H9 (cell line): Measurements from ENCODE around the gene FASTK. TPM values are rescaled to one million over a fixed set of nuclear protein-coding genes. Genes with fewer than 3 reads are reported as not detected.

Source experiments
- DNase-seq: peaks from one replicate; pipeline ENCODE4 v3.0.0-alpha.2; 2017
- H2AFZ ChIP-seq: one replicate; pipeline ENCODE4 v1.6.1; 2013; ENCODE audit warnings: mild to moderate bottlenecking, low read length, control low read depth, moderate library complexity
- H2AK5ac ChIP-seq: 2 replicates; pipeline ENCODE4 v1.6.1; 2013; ENCODE audit warnings: low read length, control low read depth, mixed read lengths; ENCODE audit not compliant: insufficient read length
- H2BK120ac ChIP-seq: one replicate; pipeline ENCODE4 v1.6.1; 2013; ENCODE audit warnings: low read depth, mild to moderate bottlenecking, low read length, control low read depth, inconsistent platforms; ENCODE audit not compliant: poor library complexity, severe bottlenecking
- H2BK12ac ChIP-seq: 2 replicates; pipeline ENCODE4 v1.6.1; 2013; ENCODE audit warnings: low read length, control low read depth, mixed read lengths, low read depth; ENCODE audit not compliant: insufficient read length
- H2BK15ac ChIP-seq: 2 replicates; pipeline ENCODE4 v1.6.1; 2013; ENCODE audit warnings: low read depth, low read length, control low read depth
- H2BK20ac ChIP-seq: one replicate; pipeline ENCODE4 v1.6.1; 2013; ENCODE audit warnings: low read depth, mild to moderate bottlenecking, low read length, control low read depth, inconsistent platforms; ENCODE audit not compliant: poor library complexity, severe bottlenecking
- H2BK5ac ChIP-seq: 2 replicates; pipeline ENCODE4 v1.6.1; 2013; ENCODE audit warnings: low read length, control low read depth, mixed read lengths; ENCODE audit not compliant: insufficient read length
- H3K14ac ChIP-seq: 2 replicates; pipeline ENCODE4 v1.6.1; 2013; ENCODE audit warnings: low read length, control low read depth; ENCODE audit not compliant: insufficient read depth
- H3K18ac ChIP-seq: 2 replicates; pipeline ENCODE4 v1.6.1; 2013; ENCODE audit warnings: low read depth, mild to moderate bottlenecking, mixed read lengths, low read length, control low read depth; ENCODE audit not compliant: insufficient read length
- H3K23ac ChIP-seq: 2 replicates; pipeline ENCODE4 v1.6.1; 2013; ENCODE audit warnings: low read length, control low read depth, mixed read lengths, low read depth; ENCODE audit not compliant: insufficient read length
- H3K23me2 ChIP-seq: 2 replicates; pipeline ENCODE4 v1.6.1; 2013; ENCODE audit warnings: low read depth, mild to moderate bottlenecking, mixed read lengths, low read length, control low read depth; ENCODE audit not compliant: insufficient read length, poor library complexity, severe bottlenecking
- H3K27ac ChIP-seq: 2 replicates; pipeline ENCODE4 v1.5.1; 2013; ENCODE audit warnings: low read length, control low read depth, mixed read lengths, low read depth; ENCODE audit not compliant: insufficient read length
- H3K27me3 ChIP-seq: 2 replicates; pipeline ENCODE4 v1.6.1; 2013; ENCODE audit warnings: low read length, control low read depth, inconsistent platforms; ENCODE audit not compliant: insufficient read depth
- H3K4ac ChIP-seq: 2 replicates; pipeline ENCODE4 v1.6.1; 2013; ENCODE audit warnings: low read depth, mild to moderate bottlenecking, control low read depth, inconsistent platforms, low read length, moderate library complexity
- H3K4me1 ChIP-seq: 2 replicates; pipeline ENCODE4 v1.6.1; 2013; ENCODE audit warnings: low read length, control low read depth, inconsistent platforms; ENCODE audit not compliant: insufficient read depth
- H3K4me2 ChIP-seq: 2 replicates; pipeline ENCODE4 v1.6.1; 2013; ENCODE audit warnings: low read length, control low read depth, mixed read lengths; ENCODE audit not compliant: insufficient read length, insufficient read depth
- H3K56ac ChIP-seq: 2 replicates; pipeline ENCODE4 v1.6.1; 2013; ENCODE audit warnings: low read depth, mild to moderate bottlenecking, mixed read lengths, low read length, control low read depth; ENCODE audit not compliant: insufficient read length
- H3K79me1 ChIP-seq: 2 replicates; pipeline ENCODE4 v1.6.1; 2013; ENCODE audit warnings: low read depth, mild to moderate bottlenecking, moderate library complexity, low read length, control low read depth, inconsistent platforms; ENCODE audit not compliant: insufficient read depth, poor library complexity, severe bottlenecking
- H3K79me2 ChIP-seq: 2 replicates; pipeline ENCODE4 v1.6.1; 2013; ENCODE audit warnings: low read length, control low read depth, inconsistent platforms; ENCODE audit not compliant: insufficient read depth
- H3K9ac ChIP-seq: 2 replicates; pipeline ENCODE4 v1.6.1; 2013; ENCODE audit warnings: low read length, control low read depth, mixed read lengths; ENCODE audit not compliant: insufficient read length; ENCODE audit errors: extremely low read depth
- H3K9me3 ChIP-seq: one replicate; pipeline ENCODE4 v1.6.1; 2013; ENCODE audit warnings: low read depth, low read length, inconsistent platforms; ENCODE audit not compliant: control insufficient read depth
- H3T11ph ChIP-seq: one replicate; pipeline ENCODE4 v1.6.1; 2013; ENCODE audit warnings: mild to moderate bottlenecking, low read length, control low read depth, inconsistent platforms
- H4K20me1 ChIP-seq: one replicate; pipeline ENCODE4 v1.6.1; 2013; ENCODE audit not compliant: control insufficient read depth, insufficient read length, insufficient read depth
- H4K5ac ChIP-seq: 2 replicates; pipeline ENCODE4 v1.6.1; 2013; ENCODE audit warnings: low read depth, mild to moderate bottlenecking, mixed read lengths, low read length, control low read depth; ENCODE audit not compliant: insufficient read length
- H4K8ac ChIP-seq: replicated peaks from 2 replicates; pipeline ENCODE4 v1.6.1; 2013; ENCODE audit warnings: low read length, control low read depth, mixed read lengths, low read depth; ENCODE audit not compliant: insufficient read length
- H4K91ac ChIP-seq: 2 replicates; pipeline ENCODE4 v1.6.1; 2013; ENCODE audit warnings: low read depth, mild to moderate bottlenecking, moderate library complexity, mixed read lengths, low read length, control low read depth; ENCODE audit not compliant: insufficient read length
- H3K27ac Mint-ChIP-seq, 3 experiments: 2 replicates in 2 of 3; 3 replicates in 1 of 3; pipeline ENCODE4 v1.8.0; 2020 to 2021; ENCODE audit warnings: mixed read lengths in 3 of 3, mild to moderate bottlenecking in 1 of 3, moderate library complexity in 1 of 3
- H3K27me3 Mint-ChIP-seq: 2 replicates; pipeline ENCODE4 v1.8.0; 2021; ENCODE audit warnings: low read depth, mild to moderate bottlenecking, moderate library complexity, mixed read lengths
- H3K36me3 Mint-ChIP-seq, 3 experiments: 2 replicates in 2 of 3; 3 replicates in 1 of 3; pipeline ENCODE4 v1.8.0; 2020 to 2021; ENCODE audit warnings: low read depth in 3 of 3, mixed read lengths in 3 of 3; ENCODE audit not compliant: insufficient read depth in 1 of 3
- H3K4me1 Mint-ChIP-seq, 2 experiments: 2 replicates each; pipeline ENCODE4 v1.8.0; 2020; ENCODE audit warnings: mixed read lengths in 2 of 2
- H3K4me3 Mint-ChIP-seq, 2 experiments: 2 replicates in 1 of 2; 3 replicates in 1 of 2; pipeline ENCODE4 v1.8.0; 2020 to 2021; ENCODE audit warnings: mild to moderate bottlenecking in 2 of 2, mixed read lengths in 2 of 2, moderate library complexity in 1 of 2
- H3K9me3 Mint-ChIP-seq, 2 experiments: 2 replicates in 1 of 2; 3 replicates in 1 of 2; pipeline ENCODE4 v1.8.0; 2020; ENCODE audit warnings: mild to moderate bottlenecking in 2 of 2, mixed read lengths in 2 of 2, moderate library complexity in 1 of 2
- WGBS: extraction: QIAGEN DNeasy Blood & Tissue Kit; methylation state at CpG from one replicate; pipeline ENCODE4 v1.1.7; 2013; ENCODE audit warnings: missing lambda C conversion rate, low lambda C conversion rate, mixed read lengths; ENCODE audit not compliant: insufficient read length; ENCODE audit errors: extremely low coverage; 5-methylcytosine and 5-hydroxymethylcytosine counted together
- total RNA-seq: library from RNA; stranded (reverse); gene quantifications from 2 replicates; pipeline ENCODE4 v1.2.1, GENCODE V29; 2021
- TF ChIP-seq, protein P1 (sequence below): fragments of 200-600 bp; sonication (generic); conservative IDR thresholded peaks from 3 replicates; pipeline ENCODE4 v1.8.0; 2021; ENCODE audit warnings: antibody characterized with exemption, mild to moderate bottlenecking

The FASTK gene
- total RNA-seq, 1 experiment from 2014 or later = 57.8 TPM

DNA sequence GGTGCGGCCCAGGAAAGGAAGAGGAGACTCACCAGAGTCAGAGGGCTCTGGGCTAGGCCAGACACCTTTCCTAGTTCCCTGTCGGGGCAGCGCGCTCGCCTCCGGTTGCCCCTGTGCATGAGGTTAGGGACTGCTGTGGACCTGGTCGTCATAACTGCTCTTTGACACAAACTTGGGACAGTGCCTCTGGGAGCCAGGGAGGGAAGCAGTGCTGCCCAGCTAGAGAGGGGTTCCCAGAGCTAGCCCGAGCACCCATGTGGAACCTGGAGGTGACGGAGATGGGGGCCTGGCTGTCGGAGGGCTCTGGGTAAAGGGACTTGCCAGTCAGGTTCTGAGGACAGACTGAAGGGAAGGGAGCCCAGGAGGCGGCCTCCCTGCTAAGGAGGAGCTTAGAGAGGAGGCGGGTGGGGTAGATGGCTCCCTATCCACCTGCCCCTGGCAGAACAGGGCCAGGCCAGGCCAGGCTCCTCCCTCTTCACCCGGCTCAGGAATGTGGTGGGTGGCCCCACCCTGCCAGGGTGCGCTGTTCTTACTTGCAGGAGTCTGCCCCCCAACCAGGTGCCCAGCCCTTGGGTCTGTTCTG is 35.3 kb upstream of the FASTK start:
- Histone ChIP-seq H3K56ac (no peak overlapping the region), H3K9ac (no peak overlapping the region), H2BK120ac (no peak overlapping the region), H2AFZ (no peak overlapping the region), H3K4ac (no peak overlapping the region), H3K4me2 (no peak overlapping the region), H4K91ac (no peak overlapping the region), H4K8ac (no peak overlapping the region), H4K5ac (no peak overlapping the region), H2BK5ac (no peak overlapping the region), H3K9me3 (no peaks in the 10 kb centered on the region), H3K27me3 (no peaks in the 10 kb centered on the region), H2AK5ac (no peak overlapping the region), H3K27ac (no peak overlapping the region), H2BK20ac (no peak overlapping the region), H2BK15ac (no peak overlapping the region), H2BK12ac (no peak overlapping the region), H3K23me2 (no peaks in the 10 kb centered on the region), H3K18ac (no peak overlapping the region), H3K79me2 (peaks cover 4% of the 10 kb centered on the region; the same call in 1 of the 2 replicates), H3K79me1 (peaks cover 3% of the 10 kb centered on the region), H3T11ph (no peak overlapping the region), H3K23ac (no peak overlapping the region), H3K14ac (no peak overlapping the region), H3K4me1 (peaks cover 7% of the 10 kb centered on the region; the same call in 1 of the 2 replicates), H4K20me1 (peaks cover 4% of the 10 kb centered on the region)
- peak overlapping the region; percentile 64 to 78 for H3K4me3 Mint-ChIP-seq
- H3K27ac Mint-ChIP-seq = no peak overlapping the region
- no peak for DNase-seq
- peaks cover 19 to 23% of the 10 kb centered on the region in 2 experiments for H3K4me1 Mint-ChIP-seq
- peaks cover 19 to 31% (median 23%) of the 10 kb centered on the region in 3 experiments for H3K36me3 Mint-ChIP-seq
- no peaks in the 10 kb centered on the region for H3K9me3 Mint-ChIP-seq
- TF ChIP-seq, protein P1, sequence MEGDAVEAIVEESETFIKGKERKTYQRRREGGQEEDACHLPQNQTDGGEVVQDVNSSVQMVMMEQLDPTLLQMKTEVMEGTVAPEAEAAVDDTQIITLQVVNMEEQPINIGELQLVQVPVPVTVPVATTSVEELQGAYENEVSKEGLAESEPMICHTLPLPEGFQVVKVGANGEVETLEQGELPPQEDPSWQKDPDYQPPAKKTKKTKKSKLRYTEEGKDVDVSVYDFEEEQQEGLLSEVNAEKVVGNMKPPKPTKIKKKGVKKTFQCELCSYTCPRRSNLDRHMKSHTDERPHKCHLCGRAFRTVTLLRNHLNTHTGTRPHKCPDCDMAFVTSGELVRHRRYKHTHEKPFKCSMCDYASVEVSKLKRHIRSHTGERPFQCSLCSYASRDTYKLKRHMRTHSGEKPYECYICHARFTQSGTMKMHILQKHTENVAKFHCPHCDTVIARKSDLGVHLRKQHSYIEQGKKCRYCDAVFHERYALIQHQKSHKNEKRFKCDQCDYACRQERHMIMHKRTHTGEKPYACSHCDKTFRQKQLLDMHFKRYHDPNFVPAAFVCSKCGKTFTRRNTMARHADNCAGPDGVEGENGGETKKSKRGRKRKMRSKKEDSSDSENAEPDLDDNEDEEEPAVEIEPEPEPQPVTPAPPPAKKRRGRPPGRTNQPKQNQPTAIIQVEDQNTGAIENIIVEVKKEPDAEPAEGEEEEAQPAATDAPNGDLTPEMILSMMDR = no peak
- H3K27me3 Mint-ChIP-seq = peaks cover 6% of the 10 kb centered on the region
- no CpG with 5 or more reads among the region's 14 CpGs for WGBS
